HL-60 (cell line): ENCODE results near the gene C13orf42.
"Not testable (repeated sequence)": the region's sequence is repeated elsewhere in the genome, so short reads cannot be mapped to it uniquely, and the experiment has no call there.

Source experiments
- DNase-seq, 2 experiments: peaks; one replicate each; pipeline ENCODE4 v3.0.0-alpha.2; 2010 to 2020; ENCODE audit warnings: low read depth in 1 of 2, low spot score in 1 of 2
- H3K27ac ChIP-seq: fragments of 250-450 bp; sonication (Bioruptor Pico); replicated peaks from 2 replicates; pipeline ENCODE4 v1.5.1; 2020; ENCODE audit warnings: mild to moderate bottlenecking, moderate library complexity
- H3K27me3 ChIP-seq: fragments of 250-450 bp; sonication (Bioruptor Pico); 2 replicates; pipeline ENCODE4 v1.5.1; 2021; ENCODE audit warnings: mild to moderate bottlenecking, moderate library complexity; ENCODE audit not compliant: insufficient read depth, poor library complexity, severe bottlenecking
- H3K4me3 ChIP-seq: replicated peaks from 2 replicates; pipeline ENCODE4 v1.5.1; 2011; ENCODE audit warnings: mild to moderate bottlenecking, control low read depth, low read length; ENCODE audit not compliant: insufficient read depth
- CTCF ChIP-seq: IDR thresholded peaks from one replicate; pipeline ENCODE4 v1.5.1; 2011; ENCODE audit warnings: low read length, control low read depth, inconsistent platforms; ENCODE audit not compliant: insufficient read depth
- GABPA ChIP-seq: IDR thresholded peaks from 2 replicates; pipeline ENCODE4 v1.6.1; 2012; ENCODE audit warnings: low read depth
- POLR2AphosphoS5 ChIP-seq: IDR thresholded peaks from 2 replicates; pipeline ENCODE4 v1.6.1; 2012; ENCODE audit warnings: low read depth
- REST ChIP-seq: IDR thresholded peaks from 2 replicates; pipeline ENCODE4 v1.6.1; 2012; ENCODE audit warnings: low read depth; ENCODE audit not compliant: insufficient replicate concordance
- SPI1 ChIP-seq: IDR thresholded peaks from 2 replicates; pipeline ENCODE4 v1.6.1; 2012; ENCODE audit warnings: low read depth, mild to moderate bottlenecking, borderline replicate concordance

C13orf42 gene

DNA sequence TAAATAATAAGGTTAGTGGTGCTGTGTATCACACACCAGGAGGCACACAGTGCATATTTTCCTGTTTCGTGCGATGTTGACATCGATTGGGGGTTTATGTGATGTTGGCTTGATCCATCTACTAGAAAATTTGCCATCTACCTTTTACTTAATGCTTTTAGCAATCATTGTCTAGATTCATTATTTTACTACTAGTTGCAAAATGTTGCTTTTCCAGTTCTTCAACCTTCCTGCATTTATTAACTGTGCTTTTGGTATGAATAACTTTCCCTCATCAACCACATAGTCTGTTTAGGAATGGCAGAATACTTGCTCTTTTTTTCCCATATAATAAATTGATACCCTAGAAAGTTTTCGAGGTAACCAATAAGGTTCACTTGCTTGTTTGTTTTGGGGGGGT lies 17.5 kb downstream of the C13orf42 start:
- Histone ChIP-seq H3K27ac (no peak overlapping the region), H3K4me3 (no peak overlapping the region), H3K27me3 (no peaks in the 10 kb centered on the region)
- TF ChIP-seq GABPA (no peak), SPI1 (no peak), REST (no peak), CTCF (no peak), POLR2AphosphoS5 (no peak)
- no peak for DNase-seq

GRCh38 chr13:51091839-51092238 lies 19.2 kb downstream of the C13orf42 start:
- Histone ChIP-seq H3K27ac (no peak overlapping the region), H3K4me3 (no peak overlapping the region), H3K27me3 (no peaks in the 10 kb centered on the region)
- TF ChIP-seq REST (no peak), CTCF (no peak), SPI1 (no peak), GABPA (no peak), POLR2AphosphoS5 (no peak)
- DNase-seq, result no peak

- TF ChIP-seq GABPA (no peak), REST (no peak), SPI1 (no peak), CTCF (no peak), POLR2AphosphoS5 (no peak)
- Histone ChIP-seq H3K27me3 (no peaks in the 10 kb centered on the region), H3K4me3 (no peak overlapping the region), H3K27ac (no peak overlapping the region)
- DNase-seq, result no peak
Observed at GRCh38 chr13:51083706-51084105, 27.4 kb downstream of the C13orf42 start.

- H3K4me3 ChIP-seq, DNase-seq, H3K27ac ChIP-seq, H3K27me3 ChIP-seq: not testable (repeated sequence)
Observed at GRCh38 chr13:51080478-51081065, 30.5 kb downstream of the C13orf42 start.
